AG04449 (cell line): Measurements from ENCODE around the gene ACACB.
A peak's percentile ranks its signal among the peaks of the same experiment; 100 is the strongest.

Experiments used
- CTCF ChIA-PET: fragments of 350-600 bp; formaldehyde crosslinking; extraction: SDS; loops from one replicate; lab custom pipeline; 2021; ENCODE audit warnings: antibody characterized with exemption; lab: Yijun Ruan, JAX
- POLR2A ChIA-PET: fragments of 400-600, 350-600 bp; formaldehyde crosslinking; extraction: SDS; loops from one replicate; lab custom pipeline; 2020; ENCODE audit warnings: antibody characterized with exemption, inconsistent platforms; lab: Yijun Ruan, JAX
- DNase-seq: peaks from one replicate; pipeline ENCODE4 v3.0.0-alpha.2; 2010; ENCODE audit warnings: low read depth, low spot score
- H3K4me3 ChIP-seq: 2 replicates; pipeline ENCODE4 v1.5.1; 2011; ENCODE audit warnings: low read depth, mild to moderate bottlenecking, control low read depth, low read length
- CTCF ChIP-seq: IDR thresholded peaks from one replicate; pipeline ENCODE4 v1.5.1; 2011; ENCODE audit warnings: mild to moderate bottlenecking, moderate library complexity, low read length, control low read depth, inconsistent platforms; ENCODE audit not compliant: insufficient read depth; ENCODE audit errors: missing control alignments

The ACACB gene

GRCh38 chr12:109099431-109100020 is 16.9 kb upstream of the ACACB start:
- H3K4me3 ChIP-seq = no peak overlapping the region; the same call in 1 of the 2 replicates
- TF ChIP-seq CTCF = no peak
- DNase-seq = no peak
- ChIA-PET POLR2A (no interaction called here), CTCF (interaction anchor here (1.1 to 6.4 kb wide), 7 partner anchors 11 to 481 kb away, joined by 3 to 61 read pairs (median 6); no protein-coding TSS in a partner anchor)

- POLR2A ChIA-PET = no interaction called here
- H3K4me3 ChIP-seq = no peak overlapping the region
- DNase-seq = no peak
- CTCF ChIA-PET = interaction anchor here (1.0 to 6.4 kb wide), 3 partner anchors 10 to 435 kb away, joined by 3 to 61 read pairs (median 5); no protein-coding TSS in a partner anchor
- TF ChIP-seq CTCF = no peak
Measured at GRCh38 chr12:109100741-109101140, 15.6 kb upstream of the ACACB start.

GRCh38 chr12:109102491-109102890 is 13.9 kb upstream of the ACACB start:
- no peak for TF ChIP-seq CTCF
- ChIA-PET CTCF (interaction anchor here (1.1 to 6.4 kb wide), 3 partner anchors 8 to 291 kb away, joined by 3 to 61 read pairs (median 8); partner anchors contain the start of gene ALKBH2), POLR2A (no interaction called here)
- DNase-seq = no peak
- H3K4me3 ChIP-seq = no peak overlapping the region

- no peak overlapping the region for H3K4me3 ChIP-seq
- ChIA-PET CTCF (no interaction called here), POLR2A (no interaction called here)
- DNase-seq = no peak
- no peak for TF ChIP-seq CTCF
Measured at GRCh38 chr12:109105176-109105575, 11.2 kb upstream of the ACACB start.

GRCh38 chr12:109109746-109110350 is 6.5 kb upstream of the ACACB start:
- CTCF ChIA-PET = interaction anchor here (0.8 to 5.3 kb wide), 4 partner anchors 9 to 284 kb away, joined by 3 to 61 read pairs (median 4); no protein-coding TSS in a partner anchor
- DNase-seq = no peak
- no peak overlapping the region for H3K4me3 ChIP-seq
- TF ChIP-seq CTCF = no peak
- POLR2A ChIA-PET = no interaction called here

GRCh38 chr12:109110988-109111495 is 5.3 kb upstream of the ACACB start:
- TF ChIP-seq CTCF = no peak
- H3K4me3 ChIP-seq = peak overlapping the region; percentile 69
- CTCF ChIA-PET = interaction anchor here (0.7 to 5.3 kb wide), 26 partner anchors 10 to 667 kb away, joined by 3 to 81 read pairs (median 6); partner anchors contain the start of gene ALKBH2
- POLR2A ChIA-PET = no interaction called here
- no peak for DNase-seq
